ENCODE data around the gene GULP1. TPM values are rescaled to one million over a fixed set of nuclear protein-coding genes. Genes with fewer than 3 reads are reported as not detected.

GULP1 gene
- total RNA-seq, 1 donor from 2014 or later: 39.4 TPM

DNA sequence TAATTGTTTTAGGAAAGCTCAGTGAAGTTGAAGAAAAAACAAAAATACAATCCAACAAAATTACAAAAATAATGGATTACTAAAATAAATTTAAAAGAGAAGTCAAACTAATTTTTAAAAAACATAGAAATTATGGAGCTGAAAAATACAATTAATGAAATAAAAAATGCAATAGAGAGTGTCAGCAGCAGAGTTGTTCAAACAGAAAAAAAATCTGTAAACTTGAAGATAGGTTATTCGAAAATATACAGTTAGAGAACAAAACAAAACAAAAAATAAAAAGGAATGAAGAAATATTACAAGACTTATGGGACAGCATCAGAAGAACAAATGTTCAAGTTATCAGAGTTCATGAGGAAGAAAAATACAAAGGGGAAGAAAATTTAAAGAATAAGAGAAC lies 114.7 kb downstream of the GULP1 start:
- H3K4me2 ChIP-seq (ENCODE audit: low read length): no peak overlapping the region
- H4K20me1 ChIP-seq (ENCODE audit: insufficient read depth, low read length): no peaks in the 10 kb centered on the region
- no peak overlapping the region for H3K27ac ChIP-seq (ENCODE audit: low read depth, low read length)
- DNase-seq (ENCODE audit: low read depth): no peak
- no peaks in the 10 kb centered on the region for H3K36me3 ChIP-seq (ENCODE audit: insufficient read depth, low read length)
- H3K27me3 ChIP-seq (ENCODE audit: insufficient read depth, low read length): no peaks in the 10 kb centered on the region
- no peaks in the 10 kb centered on the region for H3K9me3 ChIP-seq (ENCODE audit: insufficient read depth, low read depth, low read length)
- no peak overlapping the region for H3K9ac ChIP-seq (ENCODE audit: low read length)
- no peak for FAIRE-seq
- Mint-ChIP-seq H3K4me3 (ENCODE audit: unreplicated experiment) (no peak overlapping the region), H3K36me3 (ENCODE audit: low read depth, unreplicated experiment) (peaks cover 4% of the 10 kb centered on the region), H3K4me1 (ENCODE audit: low read depth, unreplicated experiment) (peaks cover 6% of the 10 kb centered on the region), H3K27me3 (ENCODE audit: low read depth, unreplicated experiment) (no peaks in the 10 kb centered on the region), H3K9me3 (ENCODE audit: unreplicated experiment) (peaks cover 5% of the 10 kb centered on the region), H3K27ac (ENCODE audit: unreplicated experiment) (no peak overlapping the region)
- H3K4me1 ChIP-seq (ENCODE audit: insufficient read depth, low read length): peaks cover 12% of the 10 kb centered on the region
- no peak overlapping the region for H2AFZ ChIP-seq (ENCODE audit: low read depth, low read length)
- H3K4me3 ChIP-seq (ENCODE audit: insufficient read depth, low read depth, low read length): no peak overlapping the region
- H3K79me2 ChIP-seq (ENCODE audit: insufficient read depth, low read length): no peaks in the 10 kb centered on the region
- no peak for TF ChIP-seq EZH2 (IDR thresholded peaks at IDR 0.05; ENCODE audit: insufficient read depth, low read length)
- TF ChIP-seq, protein P1, sequence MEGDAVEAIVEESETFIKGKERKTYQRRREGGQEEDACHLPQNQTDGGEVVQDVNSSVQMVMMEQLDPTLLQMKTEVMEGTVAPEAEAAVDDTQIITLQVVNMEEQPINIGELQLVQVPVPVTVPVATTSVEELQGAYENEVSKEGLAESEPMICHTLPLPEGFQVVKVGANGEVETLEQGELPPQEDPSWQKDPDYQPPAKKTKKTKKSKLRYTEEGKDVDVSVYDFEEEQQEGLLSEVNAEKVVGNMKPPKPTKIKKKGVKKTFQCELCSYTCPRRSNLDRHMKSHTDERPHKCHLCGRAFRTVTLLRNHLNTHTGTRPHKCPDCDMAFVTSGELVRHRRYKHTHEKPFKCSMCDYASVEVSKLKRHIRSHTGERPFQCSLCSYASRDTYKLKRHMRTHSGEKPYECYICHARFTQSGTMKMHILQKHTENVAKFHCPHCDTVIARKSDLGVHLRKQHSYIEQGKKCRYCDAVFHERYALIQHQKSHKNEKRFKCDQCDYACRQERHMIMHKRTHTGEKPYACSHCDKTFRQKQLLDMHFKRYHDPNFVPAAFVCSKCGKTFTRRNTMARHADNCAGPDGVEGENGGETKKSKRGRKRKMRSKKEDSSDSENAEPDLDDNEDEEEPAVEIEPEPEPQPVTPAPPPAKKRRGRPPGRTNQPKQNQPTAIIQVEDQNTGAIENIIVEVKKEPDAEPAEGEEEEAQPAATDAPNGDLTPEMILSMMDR (IDR thresholded peaks at IDR 0.05; ENCODE audit: insufficient read depth, low read depth, low read length): no peak

DNA sequence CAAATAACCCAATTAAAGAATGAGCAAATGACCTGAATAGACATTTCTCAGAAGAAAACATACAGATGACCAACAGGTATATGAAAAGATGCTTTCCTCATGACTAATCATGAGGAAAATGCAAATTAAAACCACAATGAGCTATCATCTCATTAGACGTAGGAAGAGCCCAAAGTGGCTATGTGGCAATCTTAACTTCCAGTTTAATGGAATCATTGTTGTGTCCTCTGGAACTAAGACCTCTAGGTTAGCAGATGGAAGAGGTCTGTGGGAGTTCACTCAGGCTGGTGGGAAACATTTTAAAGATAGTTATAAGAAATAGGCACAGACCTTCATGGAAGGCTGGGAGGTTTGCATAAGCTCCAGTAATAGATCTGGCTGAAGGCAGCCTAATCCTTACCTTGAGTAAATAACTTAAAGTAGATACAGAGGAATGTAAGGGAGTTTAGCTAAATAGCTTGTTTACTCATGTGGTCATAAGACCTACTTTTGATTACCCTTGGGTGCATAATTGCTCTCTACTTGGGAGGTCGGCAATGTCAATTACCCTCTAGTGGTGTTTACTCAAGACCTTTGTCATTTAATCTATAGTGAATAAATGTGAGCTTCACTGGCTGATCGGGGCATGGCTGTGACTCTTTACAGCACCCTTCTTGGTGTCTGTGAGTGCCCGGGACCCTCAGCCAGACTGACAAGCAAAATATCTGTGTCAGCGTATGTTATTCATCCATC lies 119.0 kb downstream of the GULP1 start:
- Mint-ChIP-seq H3K4me3 (ENCODE audit: unreplicated experiment) (no peak overlapping the region), H3K36me3 (ENCODE audit: low read depth, unreplicated experiment) (peaks cover 4% of the 10 kb centered on the region), H3K27ac (ENCODE audit: unreplicated experiment) (no peak overlapping the region), H3K4me1 (ENCODE audit: low read depth, unreplicated experiment) (peaks cover 8% of the 10 kb centered on the region), H3K9me3 (ENCODE audit: unreplicated experiment) (peaks cover 10% of the 10 kb centered on the region), H3K27me3 (ENCODE audit: low read depth, unreplicated experiment) (no peaks in the 10 kb centered on the region)
- Histone ChIP-seq H3K9me3 (ENCODE audit: insufficient read depth, low read depth, low read length) (peaks cover 2% of the 10 kb centered on the region), H3K4me2 (ENCODE audit: low read length) (no peak overlapping the region), H3K4me3 (ENCODE audit: insufficient read depth, low read depth, low read length) (no peak overlapping the region), H3K36me3 (ENCODE audit: insufficient read depth, low read length) (no peaks in the 10 kb centered on the region), H2AFZ (ENCODE audit: low read depth, low read length) (no peak overlapping the region), H3K79me2 (ENCODE audit: insufficient read depth, low read length) (no peaks in the 10 kb centered on the region), H4K20me1 (ENCODE audit: insufficient read depth, low read length) (no peaks in the 10 kb centered on the region), H3K27ac (ENCODE audit: low read depth, low read length) (no peak overlapping the region), H3K27me3 (ENCODE audit: insufficient read depth, low read length) (no peaks in the 10 kb centered on the region), H3K9ac (ENCODE audit: low read length) (no peak overlapping the region), H3K4me1 (ENCODE audit: insufficient read depth, low read length) (peaks cover 4% of the 10 kb centered on the region)
- FAIRE-seq (no peak), DNase-seq (ENCODE audit: low read depth) (peak; percentile 80)
- TF ChIP-seq, protein P1 (IDR thresholded peaks at IDR 0.05; ENCODE audit: insufficient read depth, low read depth, low read length): no peak
- no peak for TF ChIP-seq EZH2 (IDR thresholded peaks at IDR 0.05; ENCODE audit: insufficient read depth, low read length)

DNA sequence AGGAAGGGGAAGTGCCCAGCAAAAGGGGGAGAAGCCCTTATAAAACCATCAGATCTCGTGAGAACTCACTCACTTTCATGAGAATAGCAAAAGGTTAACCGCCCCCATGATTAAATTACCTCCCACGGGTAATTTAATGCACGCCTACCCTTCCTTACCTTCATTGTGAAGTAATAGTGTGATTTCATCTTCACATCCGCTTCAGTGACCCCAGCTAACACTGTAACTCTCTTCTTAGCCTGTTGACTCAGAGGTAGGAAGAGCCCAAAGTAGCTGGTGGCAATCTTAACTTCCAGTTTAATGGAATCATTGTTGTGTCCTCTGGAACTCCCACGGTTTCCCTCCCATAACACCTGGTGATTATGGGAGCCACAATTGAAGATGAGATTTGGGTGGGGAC lies 120.5 kb downstream of the GULP1 start:
- no peaks in the 10 kb centered on the region for H3K36me3 ChIP-seq (ENCODE audit: insufficient read depth, low read length)
- H3K27ac ChIP-seq (ENCODE audit: low read depth, low read length): no peak overlapping the region
- DNase-seq (ENCODE audit: low read depth) (no peak), FAIRE-seq (no peak)
- Mint-ChIP-seq H3K27me3 (ENCODE audit: low read depth, unreplicated experiment) (no peaks in the 10 kb centered on the region), H3K27ac (ENCODE audit: unreplicated experiment) (no peak overlapping the region), H3K4me1 (ENCODE audit: low read depth, unreplicated experiment) (peaks cover 10% of the 10 kb centered on the region), H3K36me3 (ENCODE audit: low read depth, unreplicated experiment) (no peaks in the 10 kb centered on the region), H3K4me3 (ENCODE audit: unreplicated experiment) (no peak overlapping the region), H3K9me3 (ENCODE audit: unreplicated experiment) (peaks cover 7% of the 10 kb centered on the region)
- no peak overlapping the region for H3K4me3 ChIP-seq (ENCODE audit: insufficient read depth, low read depth, low read length)
- H3K4me2 ChIP-seq (ENCODE audit: low read length): no peak overlapping the region
- TF ChIP-seq, protein P1 (IDR thresholded peaks at IDR 0.05; ENCODE audit: insufficient read depth, low read depth, low read length): no peak
- TF ChIP-seq EZH2 (IDR thresholded peaks at IDR 0.05; ENCODE audit: insufficient read depth, low read length): no peak
- H4K20me1 ChIP-seq (ENCODE audit: insufficient read depth, low read length): no peaks in the 10 kb centered on the region
- H3K79me2 ChIP-seq (ENCODE audit: insufficient read depth, low read length): no peaks in the 10 kb centered on the region
- peaks cover 4% of the 10 kb centered on the region for H3K4me1 ChIP-seq (ENCODE audit: insufficient read depth, low read length)
- H3K9ac ChIP-seq (ENCODE audit: low read length): no peak overlapping the region
- H2AFZ ChIP-seq (ENCODE audit: low read depth, low read length): no peak overlapping the region
- H3K9me3 ChIP-seq (ENCODE audit: insufficient read depth, low read depth, low read length): peaks cover 2% of the 10 kb centered on the region
- H3K27me3 ChIP-seq (ENCODE audit: insufficient read depth, low read length): no peaks in the 10 kb centered on the region

Data from astrocyte (in vitro differentiated cells and primary cell).